Placental pericyte (primary cell): ENCODE results near the gene RIOK2. TPM values are rescaled to one million over a fixed set of nuclear protein-coding genes. Genes with fewer than 3 reads are reported as not detected.

Experiments used
- small RNA-seq: library from RNA; depleted of rRNA; stranded (forward); fragments of <200 nt; gene quantifications from one replicate; pipeline ENCODE3, GENCODE V24; 2012; ENCODE audit warnings: low replicate concordance
- total RNA-seq: library from RNA; depleted of rRNA; stranded (reverse); fragments of >200 nt; gene quantifications from 2 replicates; pipeline ENCODE4 v1.2.3, GENCODE V29; 2012

The RIOK2 gene
- total RNA-seq: 20.6 and 24.1 TPM in 2 replicates

DNA sequence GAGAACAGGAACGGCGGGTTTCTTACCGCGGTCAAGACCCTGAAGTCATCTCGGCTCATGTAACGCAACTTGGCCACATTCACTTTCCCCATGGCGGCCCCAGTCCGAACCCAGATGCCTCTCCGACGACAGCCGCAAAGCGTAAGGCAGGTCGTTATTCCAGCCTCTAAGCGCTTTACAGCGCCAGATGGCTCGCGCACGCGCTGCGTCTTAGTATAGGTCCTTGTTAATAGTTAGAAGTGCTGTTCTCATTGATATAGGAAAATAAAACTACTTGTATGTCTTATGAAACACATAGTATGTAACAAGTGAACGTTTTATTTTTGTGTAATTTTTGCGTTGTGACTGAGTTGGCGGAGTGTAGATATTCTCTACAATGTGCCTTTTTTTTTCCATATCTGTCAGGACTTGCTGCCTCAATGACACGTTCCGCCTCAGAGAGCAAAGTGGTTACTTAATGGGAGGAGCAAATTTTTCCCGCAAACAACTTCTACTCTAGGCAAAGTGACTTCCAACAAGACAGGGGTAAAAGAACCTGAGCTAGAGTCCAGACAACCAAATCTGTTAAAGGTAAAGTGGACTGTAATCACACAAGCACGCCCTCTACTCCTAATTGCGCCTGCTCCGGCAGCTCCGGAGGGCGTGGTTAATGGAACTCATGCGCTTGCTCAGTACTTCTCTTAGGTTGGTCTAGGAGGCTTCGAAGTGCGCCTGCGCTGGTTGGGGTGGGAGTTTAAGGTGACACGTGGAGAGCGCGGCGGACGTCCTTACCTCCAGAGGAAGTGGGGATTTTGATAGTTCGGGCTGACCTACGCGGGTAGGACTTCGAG is at the start of gene RIOK2:
RIOK2 (minus strand) TSS at position 148 of the 830 bp plus-strand sequence; CDS start at position 92, 56 bp downstream.

GRCh38 chr5:97142521-97143254 is 40.4 kb downstream of the RIOK2 start, which contains the start of gene LIX1:
Gene LIX1 (minus strand): TSS chr5:97142611. CDS start chr5:97142576, 35 bp downstream.

Small RNAs within 50 kb of the gene (small RNA-seq; reads per million reads assigned to genes)
- not detected for gene RNU1-73P

Other genes starting within 250 kb of the RIOK2 start
- gene LNPEP, start 247.2 kb downstream of the RIOK2 start, total RNA-seq: 28.9 and 47.4 TPM in 2 replicates
- not detected in 2 replicates for gene LIX1, start 40.6 kb downstream of the RIOK2 start, total RNA-seq